Transverse colon (tissue), 4 donors: ENCODE results near the gene ATP6V0D1. TPM values are rescaled to one million over a fixed set of nuclear protein-coding genes. Genes with fewer than 3 reads are reported as not detected.

ENCODE experiments used
- DNase-seq: peaks from one replicate; pipeline ENCODE4 v3.0.0-alpha.2; 2019
- H3K27ac ChIP-seq, 4 donors: fragments of 200-600 bp; sonication (generic); 2 replicates each; pipeline ENCODE4 v1.5.1; 2016 to 2018; ENCODE audit warnings: inconsistent platforms in 4 of 4
- H3K27me3 ChIP-seq: fragments of 200-600 bp; sonication (generic); 2 replicates; pipeline ENCODE4 v1.5.1; 2017; ENCODE audit warnings: inconsistent platforms
- H3K36me3 ChIP-seq, 4 donors: fragments of 200-600 bp; sonication (generic); 2 replicates each; pipeline ENCODE4 v1.5.1; 2017 to 2019; ENCODE audit warnings: inconsistent platforms in 4 of 4
- H3K4me1 ChIP-seq, 4 donors: fragments of 200-600 bp; sonication (generic); 2 replicates each; pipeline ENCODE4 v1.5.1; 2017 to 2020; ENCODE audit warnings: inconsistent platforms in 4 of 4
- H3K4me3 ChIP-seq, 4 donors: fragments of 200-600 bp; sonication (generic); 1 replicate in 1 of 4; 2 replicates in 3 of 4; pipeline versions ENCODE4 v1.5.1 to v1.6.1; 2017 to 2019; ENCODE audit warnings: inconsistent platforms in 4 of 4
- H3K9me3 ChIP-seq, 2 donors: fragments of 200-600 bp; sonication (generic); 2 replicates each; pipeline ENCODE4 v1.5.1; 2017 to 2019; ENCODE audit warnings: inconsistent platforms in 2 of 2
- EP300 ChIP-seq: sonication (generic); formaldehyde crosslinking; IDR thresholded peaks from one replicate; pipeline ENCODE4 v1.6.1; 2017; ENCODE audit warnings: antibody characterized with exemption, low read depth
- POLR2A ChIP-seq: fragments of 450-650 bp; IDR thresholded peaks from one replicate; pipeline ENCODE4 v1.6.1; 2016; ENCODE audit warnings: antibody characterized with exemption, mild to moderate bottlenecking, moderate library complexity
- POLR2AphosphoS5 ChIP-seq, 3 donors: sonication (generic); formaldehyde crosslinking; IDR thresholded peaks; one replicate each; pipeline ENCODE4 v1.6.1; 2016; ENCODE audit warnings: antibody characterized with exemption in 3 of 3
- WGBS, 2 donors: methylation state at CpG; one replicate each; pipeline ENCODE4 v1.1.5; 2018; ENCODE audit warnings: low coverage in 1 of 2; 5-methylcytosine and 5-hydroxymethylcytosine counted together
- in situ Hi-C, 4 donors: fragments of 200-750 bp; cut with MboI; loops; one replicate each; pipeline versions ENCODE4 v1.15.0 to v1.15.1; 2017; ENCODE audit warnings: low sequenced_read_pairs in 3 of 4, low pct_ligation_motif_present in 1 of 4, low pct_unique_long_range_greater_than_20kb in 1 of 4
- intact Hi-C: fragments of 100-400 bp; cut with DNase I; formaldehyde crosslinking; loops from one replicate; pipeline ENCODE4 v1.15.1; 2023; ENCODE audit warnings: low total_unique reads
- total RNA-seq, 4 donors: library from RNA; depleted of rRNA; stranded (reverse); fragments of >200 nt; gene quantifications; one replicate each; pipeline ENCODE4 v1.1.0, GENCODE V29; 2016
- TF ChIP-seq, protein P1 (sequence below), 5 experiments: fragments of 200-600 bp in 3 of 5; fragments of 450-650 bp in 2 of 5; sonication (generic) in 3 of 5; IDR thresholded peaks; 1 replicate in 2 of 5; 2 replicates in 3 of 5; pipeline ENCODE4 v1.5.1; 2016 to 2017; ENCODE audit warnings: antibody characterized with exemption in 5 of 5, inconsistent platforms in 3 of 5, mild to moderate bottlenecking in 2 of 5, moderate library complexity in 1 of 5

ATP6V0D1 gene
- total RNA-seq, 4 donors from 2014 or later = 218 to 457 (median 386) TPM

DNA sequence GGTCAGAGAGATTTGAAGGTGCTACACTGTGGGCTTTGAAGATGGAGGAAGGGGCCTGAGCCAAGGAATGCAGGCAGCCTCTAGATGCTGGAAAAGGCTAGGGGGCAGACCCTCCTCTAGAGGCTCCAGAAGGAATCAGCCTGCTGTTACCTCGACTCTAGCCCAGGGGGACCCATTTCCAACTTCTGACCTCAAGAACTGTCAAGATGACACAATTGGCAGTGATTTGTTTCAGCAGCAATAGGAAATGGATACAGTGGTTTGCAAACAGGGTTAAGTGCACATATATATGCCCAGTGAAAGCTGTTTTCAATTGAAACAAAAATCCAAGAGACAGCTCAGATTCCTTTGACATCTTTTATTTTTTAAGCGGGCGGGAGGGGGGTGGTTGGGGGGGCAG, 61.0 kb downstream of the ATP6V0D1 start:
- H3K4me3 ChIP-seq = no peak overlapping the region
- intact Hi-C loops = no loop called here
- in situ Hi-C loops = no loop called here
- DNase-seq = no peak
- TF ChIP-seq POLR2A (no peak), POLR2AphosphoS5 (IDR thresholded peaks at IDR 0.05) (no peak), EP300 (no peak)
- TF ChIP-seq, protein P1, sequence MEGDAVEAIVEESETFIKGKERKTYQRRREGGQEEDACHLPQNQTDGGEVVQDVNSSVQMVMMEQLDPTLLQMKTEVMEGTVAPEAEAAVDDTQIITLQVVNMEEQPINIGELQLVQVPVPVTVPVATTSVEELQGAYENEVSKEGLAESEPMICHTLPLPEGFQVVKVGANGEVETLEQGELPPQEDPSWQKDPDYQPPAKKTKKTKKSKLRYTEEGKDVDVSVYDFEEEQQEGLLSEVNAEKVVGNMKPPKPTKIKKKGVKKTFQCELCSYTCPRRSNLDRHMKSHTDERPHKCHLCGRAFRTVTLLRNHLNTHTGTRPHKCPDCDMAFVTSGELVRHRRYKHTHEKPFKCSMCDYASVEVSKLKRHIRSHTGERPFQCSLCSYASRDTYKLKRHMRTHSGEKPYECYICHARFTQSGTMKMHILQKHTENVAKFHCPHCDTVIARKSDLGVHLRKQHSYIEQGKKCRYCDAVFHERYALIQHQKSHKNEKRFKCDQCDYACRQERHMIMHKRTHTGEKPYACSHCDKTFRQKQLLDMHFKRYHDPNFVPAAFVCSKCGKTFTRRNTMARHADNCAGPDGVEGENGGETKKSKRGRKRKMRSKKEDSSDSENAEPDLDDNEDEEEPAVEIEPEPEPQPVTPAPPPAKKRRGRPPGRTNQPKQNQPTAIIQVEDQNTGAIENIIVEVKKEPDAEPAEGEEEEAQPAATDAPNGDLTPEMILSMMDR (IDR thresholded peaks at IDR 0.05) = no peak
- no peaks in the 10 kb centered on the region for H3K9me3 ChIP-seq
- H3K36me3 ChIP-seq = no peaks in the 10 kb centered on the region
- no peaks in the 10 kb centered on the region for H3K27me3 ChIP-seq
- H3K27ac ChIP-seq = no peak overlapping the region
- 80% methylated on average over 1 to 3 of the region's 3 CpGs for WGBS, 2 donors
- H3K4me1 ChIP-seq = peaks cover 6 to 17% (median 12%) of the 10 kb centered on the region in 4 donors

DNA sequence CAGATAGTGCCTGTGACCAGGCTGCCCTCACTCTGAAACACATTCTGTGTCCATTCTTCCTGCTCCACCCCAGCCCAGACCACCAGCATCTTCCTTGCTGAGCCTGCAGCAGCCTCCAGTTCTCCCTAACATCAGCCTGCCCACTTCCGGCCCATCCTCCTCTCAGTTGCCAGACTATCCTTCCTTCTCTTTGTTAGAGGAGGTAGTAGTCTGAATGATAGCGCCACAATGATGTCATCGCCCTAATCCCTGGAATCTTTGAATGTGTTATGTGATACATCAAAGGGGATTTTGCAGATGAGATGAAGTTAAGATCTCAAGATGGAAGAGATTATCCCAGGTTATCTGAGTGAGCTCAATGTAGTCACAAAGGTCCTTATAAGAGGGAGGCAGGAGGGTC, 61.5 kb downstream of the ATP6V0D1 start:
- no peak overlapping the region for H3K4me3 ChIP-seq
- no peaks in the 10 kb centered on the region for H3K36me3 ChIP-seq
- no peak for TF ChIP-seq POLR2A
- TF ChIP-seq EP300 = no peak
- no peak for TF ChIP-seq POLR2AphosphoS5 (IDR thresholded peaks at IDR 0.05)
- TF ChIP-seq, protein P1 (IDR thresholded peaks at IDR 0.05) = no peak
- in situ Hi-C loops = no loop called here
- no peak overlapping the region for H3K27ac ChIP-seq
- intact Hi-C loops = no loop called here
- H3K27me3 ChIP-seq = no peaks in the 10 kb centered on the region
- peaks cover 7 to 21% (median 12%) of the 10 kb centered on the region in 4 donors for H3K4me1 ChIP-seq
- DNase-seq = no peak
- WGBS, 2 donors = 88 to 90% methylated on average over 2 to 3 of the region's 3 CpGs
- H3K9me3 ChIP-seq = no peaks in the 10 kb centered on the region

DNA sequence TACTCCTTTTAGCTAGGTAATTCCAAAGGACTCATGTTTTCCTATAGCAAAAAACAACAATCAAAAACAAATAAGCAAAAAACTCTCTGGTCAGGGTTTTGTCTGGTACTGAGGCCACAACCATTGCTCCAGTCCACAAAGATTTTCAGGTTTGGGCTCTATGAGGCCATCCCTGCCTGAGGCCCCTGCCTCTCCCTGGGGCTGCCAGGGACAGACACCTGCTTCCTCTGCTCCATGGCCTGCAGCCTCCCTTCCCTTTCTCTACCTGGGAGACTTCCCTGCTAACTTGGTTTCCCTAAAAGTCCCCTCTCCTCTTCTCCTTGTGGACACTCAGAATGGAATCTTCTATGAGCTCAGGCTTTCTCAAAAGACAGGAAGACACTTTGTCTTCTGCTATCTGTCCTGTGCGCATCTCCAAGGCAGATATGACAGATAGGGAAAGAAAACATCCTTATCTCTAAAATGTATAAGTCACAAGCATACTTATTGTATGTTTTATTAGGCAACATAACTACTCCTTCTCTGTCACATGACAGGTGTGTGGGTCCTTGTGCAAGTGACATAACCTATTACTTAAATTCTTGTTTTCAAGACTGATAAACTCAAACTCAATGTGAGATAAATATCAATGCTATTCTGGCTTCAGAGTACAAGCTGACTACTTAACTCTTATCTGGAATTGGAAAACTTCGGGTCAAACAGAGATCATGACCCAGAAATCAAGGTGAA, 63.5 kb downstream of the ATP6V0D1 start:
- intact Hi-C loops = no loop called here
- WGBS, 2 donors = 64 to 75% methylated on average over 2 of the region's 2 CpGs

More for the DNA sequence above, 63.5 kb downstream of the ATP6V0D1 start:
- in situ Hi-C loops = no loop called here
- no peak for DNase-seq
- TF ChIP-seq POLR2A (no peak), EP300 (no peak), POLR2AphosphoS5 (IDR thresholded peaks at IDR 0.05) (no peak)
- TF ChIP-seq, protein P1 (IDR thresholded peaks at IDR 0.05) = no peak
- H3K27ac ChIP-seq = no peak overlapping the region
- no peak overlapping the region for H3K4me3 ChIP-seq
- H3K9me3 ChIP-seq = no peaks in the 10 kb centered on the region
- peaks cover 13 to 28% (median 14%) of the 10 kb centered on the region in 4 donors for H3K4me1 ChIP-seq
- no peaks in the 10 kb centered on the region for H3K36me3 ChIP-seq
- H3K27me3 ChIP-seq = no peaks in the 10 kb centered on the region
